Posterior vena cava (tissue), 2 donors: ENCODE measurements around the gene RPTOR. TPM values are rescaled to one million over a fixed set of nuclear protein-coding genes. Genes with fewer than 3 reads are reported as not detected.
A peak's percentile ranks its signal among the peaks of the same experiment; 100 is the strongest.

Source experiments
- DNase-seq: peaks from one replicate; pipeline ENCODE4 v3.0.0-alpha.2; 2020; ENCODE audit warnings: low spot score
- intact Hi-C, 2 donors: fragments of 100-400 bp; cut with DNase I; formaldehyde crosslinking; loops; one replicate each; pipeline versions ENCODE4 v1.14.1 to v1.14.2; 2022 to 2023
- total RNA-seq, 2 donors: library from RNA; stranded (reverse); fragmentation: NEBNext Ultra II Directional; extraction: Animal tissue kit (Norgen Biotek cat#: 25700); gene quantifications; one replicate each; pipeline ENCODE4 v1.2.1, GENCODE V29; 2021
- donor health status: DM: yes; HTN: yes; CAD: no.
- donor health status: DM: yes; HTN: yes; CAD: no.

Gene RPTOR
- total RNA-seq, 2 donors from 2014 or later, result 30.1 to 44.1 TPM

DNA sequence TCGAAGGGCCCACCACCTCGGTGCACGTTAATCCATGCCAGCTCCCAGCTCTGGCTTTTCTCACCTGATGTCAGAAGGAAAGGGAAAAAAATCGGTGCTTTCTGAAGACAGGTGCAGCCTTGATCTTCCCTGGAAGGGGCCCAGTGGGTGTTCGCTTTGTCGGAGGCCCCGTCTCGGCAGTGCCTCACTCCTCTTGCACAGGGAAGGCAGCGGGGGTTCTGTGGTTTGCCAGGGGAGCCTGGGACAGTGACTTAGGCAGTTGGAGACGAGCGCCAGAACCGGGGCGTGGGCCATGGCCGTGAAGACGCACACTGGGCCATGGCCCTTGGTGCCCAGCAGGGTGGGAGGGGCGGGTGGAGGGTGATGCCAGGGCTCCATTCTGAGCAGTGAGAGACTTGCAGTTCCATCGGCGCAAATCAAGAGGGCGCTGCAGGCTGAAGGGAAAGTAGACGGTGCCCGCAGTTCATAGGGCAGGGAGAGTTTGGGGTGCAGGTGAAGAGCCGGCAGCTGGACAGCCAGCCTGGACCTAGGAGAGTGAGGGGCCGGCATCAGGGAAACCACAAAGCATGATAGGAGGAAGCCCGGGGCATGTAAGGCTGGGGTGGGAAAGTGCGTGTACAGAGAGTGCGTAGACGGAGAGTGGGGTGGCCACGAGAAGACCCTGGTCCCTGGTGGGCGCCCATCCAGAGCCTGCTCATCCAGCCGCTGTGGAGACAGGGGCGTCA lies 345.7 kb downstream of the RPTOR start:
- intact Hi-C loops, result no loop called here
- peak; percentile 78 for DNase-seq

DNA sequence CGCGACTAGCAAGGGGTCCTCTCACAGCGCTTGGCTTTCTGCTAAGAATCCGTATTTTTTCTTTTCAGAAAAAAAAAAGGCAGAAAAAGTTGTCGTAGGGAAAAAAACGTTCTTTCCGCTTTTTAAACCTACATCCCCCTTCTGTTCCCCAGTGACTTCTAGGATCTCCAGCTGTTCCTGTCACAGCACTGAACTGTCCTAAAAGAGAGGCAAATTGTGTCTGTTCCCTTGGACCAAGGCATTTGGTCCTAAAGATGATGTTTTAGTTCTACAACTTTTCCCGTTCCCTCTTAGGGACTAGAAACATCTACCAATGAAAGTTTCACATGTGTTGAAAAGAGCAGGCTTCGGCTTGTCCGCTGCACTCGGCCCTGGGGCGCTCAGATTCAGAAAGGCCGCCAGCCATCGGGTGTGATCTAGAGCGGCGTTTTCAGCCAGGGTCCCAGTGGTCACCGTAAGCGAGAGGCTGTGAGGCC lies 346.3 kb downstream of the RPTOR start:
- intact Hi-C loops, result no loop called here
- DNase-seq, result no peak

DNA sequence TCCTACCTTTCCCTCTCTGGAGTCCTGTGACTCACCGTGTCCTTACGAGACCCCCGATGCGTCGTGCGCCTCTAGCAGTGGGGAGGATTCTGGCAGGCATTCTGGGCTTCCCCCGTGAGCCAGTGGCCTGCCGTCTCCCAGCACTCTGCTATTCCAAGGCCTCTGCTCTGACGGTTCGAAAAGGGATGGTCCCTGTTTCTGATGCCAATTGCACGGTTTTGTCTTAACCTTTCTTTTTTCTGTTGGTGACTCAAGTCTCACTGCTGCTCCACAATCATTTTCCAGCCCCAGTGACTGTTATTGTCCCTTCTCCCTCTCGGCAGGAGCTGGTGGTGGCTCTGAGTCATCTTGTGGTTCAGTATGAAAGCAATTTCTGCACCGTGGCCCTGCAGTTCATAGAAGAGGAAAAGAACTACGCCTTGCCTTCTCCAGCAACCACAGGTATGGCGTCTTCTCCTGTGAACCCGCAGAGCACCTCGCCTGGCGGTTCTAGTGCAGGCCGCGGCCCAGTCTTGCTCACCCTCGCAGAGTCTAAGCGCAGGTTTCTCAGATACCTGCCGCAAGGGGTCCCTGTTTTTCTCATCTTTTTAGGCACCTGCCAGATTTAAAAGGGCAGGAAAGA lies 346.9 kb downstream of the RPTOR start:
- intact Hi-C loops, result no loop called here
- peak; percentile 93 for DNase-seq

DNA sequence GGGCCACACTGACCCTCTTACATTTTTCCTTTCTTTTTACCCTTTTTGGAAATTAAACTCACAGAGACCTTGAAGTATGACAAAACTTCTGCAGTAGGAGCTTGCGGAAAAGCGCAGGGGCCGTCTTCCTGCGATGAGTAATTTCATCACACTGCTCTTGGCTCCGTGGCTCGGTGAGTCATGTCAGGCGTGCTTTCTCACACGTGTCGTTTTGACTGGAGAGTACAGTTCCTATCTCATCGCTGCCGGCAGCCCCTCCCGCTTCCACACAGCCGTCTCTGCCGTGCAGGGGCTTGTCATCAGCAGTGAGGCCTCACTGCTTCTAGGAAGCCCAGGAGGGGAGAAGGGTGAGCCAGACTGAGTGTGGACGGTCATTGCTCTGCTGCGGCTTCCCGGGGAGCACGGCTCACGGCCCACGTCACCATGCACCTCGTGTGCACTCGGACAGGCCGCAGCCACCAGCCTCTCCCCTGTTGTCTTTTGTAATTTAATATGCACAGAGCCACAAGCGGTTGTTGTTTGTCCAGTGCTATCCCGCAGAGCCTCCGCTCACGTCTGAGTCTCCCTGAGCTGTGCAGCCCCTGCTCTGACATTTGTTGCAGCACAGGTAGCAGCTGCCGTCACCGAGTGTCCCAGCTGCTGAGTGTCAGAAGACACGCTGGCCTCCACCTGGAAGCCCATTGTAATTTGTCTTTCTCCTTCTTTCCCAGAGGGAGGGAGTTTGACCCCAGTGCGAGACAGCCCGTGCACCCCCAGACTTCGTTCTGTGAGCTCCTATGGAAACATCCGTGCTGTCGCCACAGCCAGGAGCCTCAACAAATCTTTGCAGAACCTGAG lies 347.6 kb downstream of the RPTOR start:
- intact Hi-C loops, result no loop called here
- peak; percentile 97 for DNase-seq

DNA sequence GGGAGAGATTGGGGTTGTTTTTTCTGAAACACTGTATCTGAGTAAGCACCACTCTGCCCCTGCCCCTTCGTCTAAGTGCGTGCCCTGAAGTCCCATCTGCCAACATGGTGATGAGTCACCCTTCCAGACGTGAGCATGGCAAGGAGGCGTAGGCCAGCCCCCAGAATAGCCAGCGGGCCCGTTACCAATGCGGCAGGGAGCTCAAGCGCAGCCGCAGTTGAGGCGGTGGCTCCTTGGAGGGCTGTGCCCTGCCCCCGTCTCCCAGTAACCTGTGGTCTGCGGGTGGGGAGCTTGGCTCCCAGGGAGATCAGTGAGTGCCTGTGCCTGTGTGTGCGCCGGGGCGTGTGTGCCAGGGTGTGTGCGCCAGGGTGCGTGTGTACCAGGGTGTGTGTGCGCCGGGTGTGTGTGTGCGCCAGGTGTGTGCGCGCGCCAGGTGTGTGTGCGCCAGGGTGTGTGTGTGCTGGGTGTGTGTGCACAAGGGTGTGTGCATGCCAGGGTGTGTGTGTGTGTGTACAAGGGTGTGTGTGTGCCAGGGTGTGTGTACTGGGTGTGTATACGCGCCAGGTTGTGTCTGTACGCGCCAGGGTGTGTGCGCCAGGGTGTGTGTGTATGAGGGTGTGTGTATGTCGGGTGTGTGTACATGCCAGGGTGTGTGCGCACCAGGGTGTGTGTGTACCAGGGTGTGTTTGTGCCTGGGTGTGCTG lies 348.4 kb downstream of the RPTOR start:
- DNase-seq, result no peak

DNA sequence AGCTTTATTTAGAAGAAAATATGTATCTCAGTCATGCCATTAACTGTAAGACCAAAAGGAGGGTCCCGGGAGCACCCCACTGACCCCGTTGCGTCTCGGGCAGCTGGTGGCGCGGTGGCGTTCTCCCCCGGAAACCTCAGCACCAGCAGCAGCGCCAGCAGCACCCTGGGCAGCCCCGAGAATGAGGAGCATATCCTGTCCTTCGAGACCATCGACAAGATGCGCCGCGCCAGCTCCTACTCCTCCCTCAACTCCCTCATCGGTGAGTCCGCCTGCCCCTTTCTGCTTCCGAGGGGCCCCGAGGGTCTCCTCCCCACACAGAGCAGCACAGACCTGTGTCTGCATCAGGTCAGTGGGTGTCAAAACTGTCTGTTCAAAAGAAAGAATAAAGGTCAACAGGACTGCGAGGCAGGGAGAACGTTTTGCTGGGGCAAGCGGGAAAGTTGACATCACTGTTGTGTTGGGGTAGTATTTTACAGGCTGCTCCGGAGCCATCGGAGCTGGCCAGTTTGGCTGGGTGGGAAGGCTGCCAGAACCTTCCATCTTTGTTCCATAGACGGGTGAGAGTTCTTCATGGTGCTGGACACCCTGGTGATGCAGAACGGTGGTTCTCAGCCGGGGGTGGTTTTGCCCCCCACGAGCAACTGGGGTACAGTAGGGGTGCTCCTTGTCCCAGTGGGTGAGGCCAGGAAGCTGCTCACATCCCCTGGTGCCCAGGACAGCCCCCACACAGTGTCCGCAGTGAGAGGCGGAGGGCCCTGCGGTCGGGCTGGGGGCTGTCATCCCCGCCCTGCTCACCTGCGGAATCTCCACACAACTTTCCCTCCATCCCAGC lies 349.2 kb downstream of the RPTOR start:
- no peak for DNase-seq
- intact Hi-C loops, result loop anchor here in 1 of 2 donors (2.0 kb wide), 1 partner anchor 59 kb away; no protein-coding TSS in a partner anchor

More for the DNA sequence above, 348.4 kb downstream of the RPTOR start:
- intact Hi-C loops, result no loop called here

DNA sequence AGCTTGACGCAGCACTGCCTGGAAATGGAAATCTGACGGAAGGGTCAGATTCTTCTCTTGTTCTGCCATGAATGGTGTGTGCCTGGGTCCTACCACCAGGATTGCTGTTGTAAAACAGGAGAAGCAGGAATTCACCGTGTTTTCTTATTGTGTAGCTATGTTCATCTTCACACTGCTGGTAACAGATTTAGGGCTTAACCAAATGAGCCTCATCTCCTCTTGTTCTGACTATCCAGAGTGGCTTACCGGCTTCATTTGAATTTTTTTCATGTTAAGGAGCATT lies 349.7 kb downstream of the RPTOR start:
- DNase-seq, result no peak
- intact Hi-C loops, result loop anchor here in 1 of 2 donors (2.0 kb wide), 1 partner anchor 58 kb away; no protein-coding TSS in a partner anchor

DNA sequence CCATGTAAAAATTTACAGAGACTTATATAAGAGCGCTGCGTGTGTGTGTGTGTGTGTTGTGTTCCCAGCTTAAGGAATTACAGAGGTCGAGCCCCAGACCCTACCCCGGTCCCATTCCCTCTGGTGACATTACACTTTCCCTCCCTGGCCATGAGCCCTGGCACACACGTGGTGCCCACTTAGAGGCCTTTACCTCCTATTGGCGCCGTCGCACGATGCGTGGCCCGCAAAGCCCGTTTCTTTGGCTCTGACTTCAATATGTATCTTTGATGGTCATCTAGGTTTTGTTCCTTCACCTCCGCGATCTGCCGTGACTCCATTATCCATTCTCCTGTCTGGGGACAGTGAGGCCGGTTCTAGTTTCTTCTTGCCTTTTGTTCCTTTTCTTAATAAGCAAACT lies 350.1 kb downstream of the RPTOR start:
- intact Hi-C loops, result loop anchor here in 1 of 2 donors (2.0 kb wide), 1 partner anchor 58 kb away; no protein-coding TSS in a partner anchor
- DNase-seq, result no peak

DNA sequence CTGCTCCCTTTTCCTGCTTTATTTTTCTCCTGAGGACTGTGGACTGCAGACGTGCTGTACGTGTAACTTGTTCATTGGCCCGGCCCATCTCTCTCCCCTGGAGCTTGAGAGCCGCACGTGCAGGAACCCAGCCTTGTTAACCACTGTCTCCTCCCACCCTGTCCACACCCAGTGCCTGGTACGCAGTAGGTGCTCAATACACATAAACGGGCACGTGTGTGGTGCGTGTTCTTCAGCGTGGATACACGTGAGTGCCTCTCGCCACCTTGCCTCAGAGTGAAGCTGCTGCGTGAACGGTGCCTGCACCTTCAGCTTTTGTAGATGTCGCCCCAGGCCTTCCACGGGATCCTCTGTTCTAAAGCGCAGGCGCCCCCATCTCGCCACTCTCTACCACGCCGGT lies 350.7 kb downstream of the RPTOR start:
- intact Hi-C loops, result loop anchor here in 1 of 2 donors (2.0 kb wide), 1 partner anchor 57 kb away; no protein-coding TSS in a partner anchor
- DNase-seq, result no peak

DNA sequence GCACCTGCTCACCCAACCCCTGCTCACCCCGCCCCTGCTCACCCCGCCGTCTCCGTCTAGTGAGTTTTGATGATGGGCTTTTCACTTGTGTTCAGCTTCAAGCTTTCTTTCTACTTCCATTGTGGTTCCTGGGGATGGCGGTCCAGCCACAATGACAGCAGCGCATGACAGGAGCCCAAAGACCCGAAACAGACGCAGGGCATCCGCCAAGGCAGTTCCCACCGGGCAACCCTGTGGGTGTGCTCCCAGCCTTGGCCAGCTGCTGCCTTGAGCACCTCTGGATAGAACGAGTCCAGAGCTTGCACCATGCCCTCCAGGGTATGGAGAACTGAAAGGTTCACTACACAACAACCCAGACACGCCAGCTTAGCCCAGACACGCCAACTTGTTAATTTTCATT lies 354.1 kb downstream of the RPTOR start:
- no peak for DNase-seq
- intact Hi-C loops, result no loop called here

DNA sequence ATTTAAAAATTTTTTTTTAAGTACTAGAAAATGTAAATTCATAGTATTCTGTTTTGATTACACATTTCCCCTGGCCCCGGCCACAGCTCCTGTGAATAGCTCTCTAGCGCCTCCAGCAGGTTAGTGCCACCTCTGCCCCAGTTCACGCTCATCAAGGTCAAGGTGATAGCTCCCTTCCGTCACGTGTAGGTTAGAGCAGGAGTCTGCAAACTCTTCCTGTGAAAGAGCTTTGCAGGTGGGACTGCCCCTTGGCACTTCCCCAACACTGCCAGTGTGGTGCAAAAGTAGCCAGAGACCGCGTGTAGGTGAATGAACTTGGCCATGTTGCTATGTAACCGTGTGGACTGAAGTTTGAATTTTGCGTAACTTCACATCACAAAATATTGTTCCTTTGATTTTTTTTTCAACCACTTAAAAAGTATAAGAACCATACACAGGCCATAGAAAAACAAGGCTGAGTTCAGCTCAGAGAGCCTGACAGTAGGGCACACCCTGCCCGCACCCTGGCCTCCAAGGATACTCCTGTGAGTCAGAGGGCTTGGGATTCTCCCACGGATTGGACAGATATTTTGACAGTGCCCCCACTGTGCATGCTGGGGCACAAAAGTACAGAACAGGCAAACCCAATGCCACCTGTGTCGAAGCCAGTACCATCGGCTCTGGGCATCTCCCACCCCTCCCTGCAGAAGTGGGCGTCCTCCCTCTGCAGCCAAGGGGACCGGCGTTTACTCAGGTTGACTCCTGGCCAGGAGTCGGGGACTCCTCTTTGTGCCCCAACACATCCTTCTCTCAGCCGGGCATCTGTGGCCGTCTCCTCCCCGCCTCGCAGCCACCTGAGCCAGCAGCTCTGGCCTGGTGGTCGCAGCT lies 355.0 kb downstream of the RPTOR start:
- intact Hi-C loops, result no loop called here
- DNase-seq, result no peak

DNA sequence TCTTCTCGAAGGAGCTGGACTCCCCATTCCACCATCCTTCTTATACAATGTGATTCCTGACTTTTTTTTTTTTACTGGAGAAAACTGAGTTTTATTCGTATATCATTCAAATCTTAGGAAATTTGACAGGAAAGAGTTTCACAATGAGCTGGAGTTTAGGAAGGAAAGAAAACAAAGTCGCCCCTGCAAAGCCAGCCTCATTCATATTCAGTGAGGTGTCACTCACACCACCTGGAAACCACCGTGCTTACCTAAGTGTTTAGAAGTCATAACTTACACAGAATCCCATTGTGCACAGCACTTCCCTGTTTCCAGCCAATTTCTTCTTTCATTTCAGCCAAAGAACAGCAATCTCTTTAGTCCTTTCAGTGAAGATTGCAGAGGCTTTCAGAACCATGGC lies 356.7 kb downstream of the RPTOR start:
- intact Hi-C loops, result no loop called here
- no peak for DNase-seq

DNA sequence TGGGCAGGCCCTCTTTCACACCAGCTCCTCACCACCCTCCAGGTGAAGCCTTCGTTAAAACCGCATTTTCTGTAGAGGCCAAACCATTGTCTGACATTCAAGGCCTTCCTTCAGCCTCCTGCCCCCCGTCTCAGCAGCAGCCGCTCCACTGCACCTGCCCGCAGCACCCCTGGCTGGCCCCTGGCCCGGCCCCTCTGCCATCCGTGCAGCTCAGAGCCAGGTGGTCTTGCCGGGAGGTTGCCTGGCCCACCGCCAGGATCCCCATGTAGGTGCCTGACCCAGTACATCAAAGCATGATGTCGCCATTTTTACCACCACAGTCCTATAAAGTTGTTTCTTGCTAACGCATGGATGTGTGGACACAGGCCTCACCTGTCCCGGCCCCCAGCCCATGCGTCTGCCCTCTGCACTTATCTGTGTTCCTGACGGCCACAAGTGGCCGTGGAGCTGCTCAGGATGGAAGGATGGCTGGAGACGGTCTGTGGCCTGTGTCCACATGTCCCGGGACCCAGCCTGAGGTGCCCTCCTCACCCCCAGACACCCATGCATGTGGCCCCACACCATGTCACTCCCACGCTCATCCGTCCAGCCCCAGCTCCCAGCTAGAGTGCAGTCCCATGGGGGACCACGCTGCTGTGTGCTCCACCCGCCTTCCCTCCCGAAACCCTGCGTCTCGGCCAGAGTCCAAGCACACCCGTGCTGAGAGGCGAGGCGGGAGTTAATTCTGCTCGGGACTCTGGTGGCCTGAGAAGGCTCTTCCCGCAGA lies 357.7 kb downstream of the RPTOR start:
- intact Hi-C loops, result no loop called here

DNA sequence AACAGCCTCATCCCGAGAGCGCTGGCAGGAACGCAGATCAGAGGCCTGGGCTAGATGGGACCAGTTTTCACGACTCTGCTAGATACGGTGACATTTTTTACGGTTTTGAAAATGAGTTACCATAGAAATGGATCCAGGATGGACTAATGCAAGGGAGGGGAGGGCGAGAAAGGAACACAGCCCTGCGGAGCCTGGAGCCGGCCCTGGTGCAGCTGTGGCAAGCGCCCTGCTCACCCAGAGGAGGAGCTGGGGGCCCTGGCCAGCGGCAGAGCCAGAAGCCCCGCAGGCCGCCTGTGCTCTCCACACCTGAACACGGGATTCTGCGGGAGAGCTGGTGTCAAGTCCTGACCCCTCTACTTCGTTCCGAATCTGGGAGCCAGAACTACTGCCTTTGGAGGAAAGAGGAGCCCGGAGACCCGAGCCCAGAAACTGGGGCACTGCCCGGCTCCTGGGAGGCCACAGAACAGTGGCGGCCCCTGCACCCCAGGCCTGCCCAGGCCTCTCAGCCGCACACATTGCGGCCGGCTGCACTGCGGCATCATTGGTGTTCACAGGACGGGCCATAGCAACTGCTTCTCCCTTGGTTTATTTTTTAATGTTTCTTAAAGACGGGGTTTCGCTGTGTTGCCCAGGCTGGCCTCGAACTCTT lies 358.4 kb downstream of the RPTOR start:
- intact Hi-C loops, result no loop called here
- DNase-seq, result no peak

More for the DNA sequence above, 357.7 kb downstream of the RPTOR start:
- DNase-seq, result no peak

DNA sequence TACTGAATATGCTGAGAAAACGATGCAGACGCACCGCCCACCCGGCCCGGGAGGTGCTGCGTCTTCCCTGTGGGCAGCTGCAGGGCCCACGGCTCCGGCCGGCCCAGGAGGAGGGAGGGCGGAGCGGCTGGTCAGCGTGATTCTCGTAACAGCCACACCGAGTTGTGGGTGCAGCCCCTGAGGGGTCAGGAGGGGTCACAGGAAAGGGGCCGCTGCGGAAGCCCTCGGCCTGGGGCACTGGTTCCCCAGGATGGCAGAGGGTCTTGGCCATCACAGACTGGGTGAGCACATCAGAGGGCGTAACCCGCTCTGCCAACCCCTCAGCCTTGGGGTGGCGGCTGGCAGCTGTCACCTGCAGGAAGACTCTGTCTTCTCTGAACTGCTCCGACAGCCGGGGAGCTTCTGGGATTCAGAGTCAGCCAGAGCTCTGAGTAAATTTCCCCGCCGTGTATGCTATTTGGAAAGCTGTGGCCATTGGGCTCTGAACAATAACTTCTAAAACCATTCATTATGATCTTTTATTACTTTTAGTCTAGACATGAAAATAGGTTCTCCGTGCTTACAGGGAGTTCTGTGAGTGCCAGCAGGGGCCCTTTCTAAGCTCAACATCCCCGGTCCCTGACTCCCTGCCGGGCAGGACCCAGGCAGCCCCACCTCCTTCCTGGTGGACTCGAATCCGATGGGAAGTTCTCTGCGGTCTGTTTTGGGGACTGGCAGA lies 359.6 kb downstream of the RPTOR start:
- DNase-seq, result no peak
- intact Hi-C loops, result no loop called here
